GM12891 (cell line): ENCODE measurements around the gene ASTN2.

Experiments used
- POLR2A ChIP-seq: IDR thresholded peaks from 2 replicates; pipeline ENCODE4 v1.6.1; 2011; ENCODE audit warnings: low read depth, low read length, control low read depth
- POLR2AphosphoS5 ChIP-seq: IDR thresholded peaks from 2 replicates; pipeline ENCODE4 v1.6.1; 2011; ENCODE audit warnings: low read depth, low read length, control low read depth

- TF ChIP-seq POLR2AphosphoS5 (no peak), POLR2A (no peak)
These were observed 16.0 kb upstream of the ASTN2 start for GRCh38 chr9:117430813-117431212.
